HCEC 1CT (cell line): ENCODE data around the gene CDH2.
A peak's percentile ranks its signal among the peaks of the same experiment; 100 is the strongest.

Experiments used
- DNase-seq: peaks from one replicate; pipeline ENCODE4 v3.0.0-alpha.2; 2017

Gene CDH2

GRCh38 chr18:28080876-28081300 is 96.0 kb downstream of the CDH2 start:
- DNase-seq = no peak

DNA sequence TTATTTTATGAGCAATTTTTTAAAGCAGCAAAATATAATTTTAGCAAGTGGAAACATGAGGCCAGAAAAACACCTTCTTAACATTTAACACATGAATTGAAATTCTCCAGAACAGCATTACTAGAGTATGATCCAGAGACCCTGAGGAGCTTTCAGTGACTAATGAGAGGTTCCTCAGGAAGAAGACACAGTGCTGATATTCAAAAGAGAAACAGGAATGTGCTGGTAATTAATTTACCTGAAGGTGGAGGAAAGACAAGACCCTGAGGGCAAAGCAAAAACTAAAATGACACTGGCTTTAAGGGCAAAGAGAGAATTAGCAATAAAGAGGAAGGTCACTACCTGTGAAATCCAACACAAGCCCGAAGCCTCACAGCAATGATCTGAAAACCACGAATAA is 97.0 kb downstream of the CDH2 start:
- DNase-seq = no peak

GRCh38 chr18:28078849-28079248 is 98.1 kb downstream of the CDH2 start:
- no peak for DNase-seq

- no peak for DNase-seq
Measured at GRCh38 chr18:28078298-28078697, 98.6 kb downstream of the CDH2 start.

DNA sequence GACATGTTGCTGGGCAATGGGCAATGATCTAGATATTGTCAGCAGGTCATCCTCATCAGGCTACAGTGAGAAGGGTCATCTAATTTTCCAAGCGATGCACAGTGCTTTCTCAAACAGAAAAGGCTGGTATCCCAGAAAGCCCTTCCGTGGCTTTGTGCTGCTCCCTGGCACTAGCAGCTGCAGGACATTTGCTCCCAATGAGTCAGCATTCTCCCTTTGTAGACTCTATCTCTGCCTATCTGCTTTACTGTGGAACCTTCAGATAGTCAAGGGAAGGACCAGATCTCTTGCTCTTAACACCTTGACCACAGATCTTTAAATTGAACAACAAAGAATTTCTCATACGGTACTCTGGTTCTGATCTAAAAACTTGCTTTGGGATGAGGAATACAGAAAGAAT is 101.4 kb downstream of the CDH2 start:
- DNase-seq = peak; percentile 16

GRCh38 chr18:28074076-28074475 is 102.9 kb downstream of the CDH2 start:
- DNase-seq = no peak

DNA sequence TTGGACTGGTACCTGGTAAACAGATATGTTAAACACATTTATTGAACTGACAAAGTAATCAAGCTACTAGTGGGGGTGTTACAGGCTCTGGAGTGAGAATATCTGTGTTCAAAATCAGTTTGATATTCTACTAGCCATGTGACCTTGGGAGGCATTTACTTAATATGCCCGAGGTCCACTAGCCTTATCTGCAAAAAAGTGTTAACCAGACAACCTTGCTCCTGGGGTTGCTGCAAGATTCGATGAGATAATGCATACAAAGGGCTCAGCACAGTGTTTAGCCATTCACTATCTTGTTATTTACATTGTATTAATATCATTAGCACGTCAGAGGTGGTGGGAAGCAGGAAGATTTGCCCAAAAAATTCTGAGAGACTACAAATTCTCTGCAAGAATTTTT is 103.3 kb downstream of the CDH2 start:
- DNase-seq = no peak

DNA sequence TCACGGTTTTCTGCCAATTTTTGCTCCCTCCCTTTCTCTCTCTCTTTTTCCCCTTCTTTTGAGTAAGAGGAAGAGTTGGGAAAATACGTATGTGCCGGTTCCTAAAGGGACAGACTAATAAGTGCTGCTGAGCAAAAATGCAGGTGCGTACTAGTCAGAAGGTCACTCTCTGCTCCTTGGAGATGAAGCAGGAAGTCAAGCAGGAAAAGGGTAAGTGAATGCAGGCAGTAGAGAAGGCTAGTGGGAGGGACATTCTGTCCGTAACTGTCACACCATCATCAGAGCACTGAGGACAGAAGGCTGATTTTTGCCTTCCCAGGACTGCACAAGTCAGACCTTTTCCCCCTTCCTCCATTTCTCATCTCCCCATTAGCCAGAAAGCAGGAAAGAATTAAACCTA is 105.7 kb downstream of the CDH2 start:
- DNase-seq = no peak

- no peak for DNase-seq
Measured at GRCh38 chr18:28068207-28068606, 108.7 kb downstream of the CDH2 start.

DNA sequence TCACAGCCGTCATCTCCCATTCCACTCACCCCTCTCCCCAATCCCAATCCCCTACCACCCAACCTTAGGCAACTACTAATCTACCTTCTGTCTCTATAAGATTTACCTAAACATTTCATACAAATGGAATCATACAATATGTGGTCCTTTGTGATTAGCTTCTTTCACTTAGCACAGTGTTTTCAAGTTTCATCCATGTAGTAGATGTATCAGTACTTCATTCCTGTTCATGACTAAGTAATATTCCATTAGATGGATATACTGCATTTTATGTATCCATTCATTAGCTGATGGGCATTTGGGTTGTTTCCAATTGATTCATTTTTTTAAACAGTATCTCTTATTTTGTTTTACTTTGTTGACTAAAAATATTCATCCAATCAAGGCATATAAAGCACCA is 109.6 kb downstream of the CDH2 start:
- DNase-seq = no peak

- DNase-seq = no peak
Measured at GRCh38 chr18:28065793-28066186, 111.1 kb downstream of the CDH2 start.

- DNase-seq = peak; percentile 85
Measured at GRCh38 chr18:28065031-28065792, 111.7 kb downstream of the CDH2 start.

DNA sequence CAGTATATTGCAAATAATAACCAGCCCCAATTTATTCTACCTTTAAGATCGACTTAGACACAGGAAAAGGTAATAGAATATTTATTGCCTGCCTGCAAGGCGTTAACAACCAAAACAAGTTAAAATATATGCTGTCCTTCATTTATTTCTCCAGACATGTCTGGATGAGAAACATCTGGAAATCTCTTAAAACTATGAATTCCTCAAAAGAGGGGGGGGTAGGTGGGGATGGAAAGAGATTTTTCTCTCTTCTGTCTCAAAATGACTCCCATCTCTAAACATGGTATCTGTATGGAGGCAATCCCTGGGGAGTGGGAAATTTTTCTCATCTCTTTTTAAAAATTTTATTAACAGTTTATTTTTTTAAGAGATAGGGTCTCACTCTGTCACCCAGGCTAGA is 113.0 kb downstream of the CDH2 start:
- DNase-seq = no peak

- DNase-seq = peak; percentile 66
Measured at GRCh38 chr18:28063271-28063761, 113.6 kb downstream of the CDH2 start.

- no peak for DNase-seq
Measured at GRCh38 chr18:28062443-28062842, 114.5 kb downstream of the CDH2 start.

GRCh38 chr18:28059861-28060260 is 117.1 kb downstream of the CDH2 start:
- no peak for DNase-seq

DNA sequence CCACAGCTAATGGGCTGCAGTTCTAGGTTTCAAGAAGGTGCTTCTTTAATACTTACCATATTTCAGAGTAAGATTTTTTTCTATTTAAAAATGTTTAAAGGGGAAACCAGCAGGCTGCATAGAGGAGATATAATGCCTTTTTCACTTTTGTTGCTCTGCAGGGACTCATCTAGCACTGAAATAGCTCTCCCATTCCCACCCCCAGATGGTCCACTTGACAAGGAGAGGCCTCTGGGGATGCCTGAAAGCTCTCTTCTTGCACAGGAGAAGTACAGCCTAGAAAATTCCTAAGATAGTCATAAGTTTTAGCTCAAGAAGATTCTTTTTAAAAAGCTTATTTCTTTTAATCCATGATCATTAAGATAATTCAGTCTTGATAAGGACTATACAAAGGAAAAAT is 126.4 kb downstream of the CDH2 start:
- DNase-seq = no peak

- no peak for DNase-seq
Measured at GRCh38 chr18:28048612-28049011, 128.3 kb downstream of the CDH2 start.

DNA sequence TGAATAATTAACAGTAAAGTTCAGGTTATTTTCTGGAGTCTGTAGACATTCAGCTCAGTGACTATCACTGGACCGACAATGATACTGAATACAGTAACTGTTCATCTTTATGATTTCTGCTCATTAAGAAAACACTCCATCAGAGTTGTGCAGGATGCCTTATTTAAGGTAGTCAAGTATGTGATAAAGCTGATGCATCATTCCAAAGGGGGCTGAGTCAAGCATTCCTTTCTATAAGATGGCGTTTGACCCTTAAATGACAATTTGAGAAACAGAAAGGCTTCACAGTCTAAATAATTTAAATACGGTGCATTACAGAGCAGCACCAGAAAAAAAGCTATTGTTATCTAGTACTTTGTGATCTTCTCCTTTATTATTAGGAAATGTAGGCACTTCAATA is 131.1 kb downstream of the CDH2 start:
- no peak for DNase-seq

DNA sequence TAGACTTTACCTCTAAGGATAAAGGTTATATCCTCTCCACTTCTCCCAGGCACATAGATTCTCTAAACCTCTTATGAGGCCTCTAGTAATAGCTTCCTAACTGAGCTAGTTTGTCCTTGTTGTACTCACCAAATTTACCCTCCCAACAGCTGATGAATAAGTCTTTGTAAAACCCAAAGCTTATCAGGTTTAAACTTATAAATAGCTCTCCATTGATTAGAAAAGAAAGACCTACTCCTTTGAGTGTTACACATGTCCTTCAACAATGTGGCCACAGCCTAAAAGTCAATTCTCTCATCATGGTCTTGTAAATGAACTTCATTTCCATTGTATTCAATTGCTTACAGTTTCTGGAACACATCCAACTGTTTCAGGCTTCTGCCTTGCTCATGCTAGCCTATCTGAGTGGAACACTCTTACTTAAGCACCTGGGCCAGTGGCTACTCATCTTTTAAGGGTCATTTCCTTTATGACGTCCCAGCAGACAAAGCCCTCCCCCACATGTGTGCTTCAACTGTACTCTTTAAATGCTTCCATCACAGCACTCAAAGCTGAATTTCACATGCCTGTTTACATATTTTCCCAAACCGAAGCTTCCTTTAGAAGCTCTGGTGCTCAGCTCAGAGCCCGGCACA is 131.6 kb downstream of the CDH2 start:
- peak; percentile 27 for DNase-seq

- no peak for DNase-seq
Measured at GRCh38 chr18:28044036-28044435, 132.9 kb downstream of the CDH2 start.

DNA sequence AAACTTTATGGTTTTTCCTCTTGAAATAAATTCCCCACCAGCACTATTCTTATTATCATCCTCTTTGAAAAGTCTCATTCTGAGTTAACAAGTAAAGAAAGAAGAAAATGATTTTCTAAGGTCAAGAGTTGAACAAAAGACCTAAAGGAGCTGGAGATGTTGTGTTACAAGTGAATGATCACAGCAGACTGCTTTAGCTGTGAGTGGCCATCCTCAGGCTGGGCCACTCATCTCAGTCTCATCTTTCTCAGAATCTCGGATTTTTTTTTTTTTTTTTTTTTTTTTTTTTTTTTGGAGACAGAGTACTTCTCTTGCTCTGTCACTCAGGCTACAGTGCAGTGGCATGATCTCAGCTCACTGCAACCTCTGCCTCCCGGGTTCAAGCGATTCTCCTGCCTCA is 133.3 kb downstream of the CDH2 start:
- no peak for DNase-seq

DNA sequence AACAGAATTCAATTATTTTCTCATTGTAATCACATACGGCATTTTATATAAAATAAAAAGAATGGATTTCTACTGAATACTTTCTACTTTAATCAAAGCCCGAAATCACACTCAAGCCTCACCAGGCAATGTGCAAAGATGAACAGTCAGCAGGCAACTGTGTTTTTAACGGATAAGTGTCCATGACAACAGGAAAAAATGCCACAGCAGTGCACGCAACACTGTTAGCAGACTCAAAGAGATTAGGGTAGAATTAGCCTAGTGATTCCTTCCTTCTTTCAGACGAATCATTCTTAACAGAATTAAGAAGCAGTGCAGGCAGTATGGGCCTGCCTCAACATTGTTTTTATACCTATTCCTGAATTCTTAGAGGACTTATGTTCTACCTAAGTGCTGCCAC is 135.6 kb downstream of the CDH2 start:
- DNase-seq = peak; percentile 47

DNA sequence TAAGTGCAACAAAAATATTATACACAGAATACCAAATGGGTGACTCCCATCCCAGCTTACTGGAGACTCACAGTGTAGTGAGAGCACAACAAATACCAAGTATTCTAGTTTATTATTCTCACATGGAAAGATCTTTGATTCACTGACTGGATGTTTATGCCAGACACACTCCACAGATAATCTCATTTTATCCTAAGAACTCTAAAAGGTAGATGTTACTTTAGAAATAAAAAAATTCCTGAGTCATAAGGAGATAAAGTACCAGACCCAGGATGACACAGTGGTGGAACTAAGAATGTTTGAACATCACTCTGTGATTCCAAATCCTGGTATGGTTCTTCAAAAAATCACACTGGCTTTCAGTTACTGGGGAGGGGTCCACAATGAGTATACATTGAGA is 136.2 kb downstream of the CDH2 start:
- DNase-seq = no peak

- no peak for DNase-seq
Measured at GRCh38 chr18:28040211-28040610, 136.7 kb downstream of the CDH2 start.
